Spinal cord (tissue), 10 donors: ENCODE measurements around the gene RAB18. TPM values are rescaled to one million over a fixed set of nuclear protein-coding genes. Genes with fewer than 3 reads are reported as not detected.
A peak's percentile ranks its signal among the peaks of the same experiment; 100 is the strongest.

ENCODE experiments used
- DNase-seq, 6 donors: peaks; one replicate each; pipeline versions ENCODE4 v3.0.0 to v3.0.0-alpha.2; 2013 to 2015; ENCODE audit warnings: low spot score in 6 of 6, low read depth in 4 of 6
- H3K27ac ChIP-seq: one replicate; pipeline ENCODE4 v1.5.1; 2013; ENCODE audit warnings: low read depth, low read length, control low read depth
- H3K27me3 ChIP-seq: one replicate; pipeline ENCODE4 v1.6.1; 2013; ENCODE audit warnings: low read length; ENCODE audit not compliant: control insufficient read depth, insufficient read depth
- H3K36me3 ChIP-seq: one replicate; pipeline ENCODE4 v1.6.1; 2013; ENCODE audit warnings: low read length; ENCODE audit not compliant: control insufficient read depth, insufficient read depth
- H3K4me1 ChIP-seq: one replicate; pipeline ENCODE4 v1.6.1; 2013; ENCODE audit warnings: low read length; ENCODE audit not compliant: control insufficient read depth, insufficient read depth
- H3K4me3 ChIP-seq: one replicate; pipeline ENCODE4 v1.5.1; 2013; ENCODE audit warnings: low read depth, low read length, control low read depth
- H3K9me3 ChIP-seq: one replicate; pipeline ENCODE4 v1.6.1; 2013; ENCODE audit warnings: low read length; ENCODE audit not compliant: control insufficient read depth, insufficient read depth
- WGBS: methylation state at CpG from one replicate; pipeline ENCODE4 v1.1.5; 2013; ENCODE audit warnings: missing lambda C conversion rate; ENCODE audit not compliant: insufficient coverage; 5-methylcytosine and 5-hydroxymethylcytosine counted together
- polyA plus RNA-seq, 2 donors: library from polyadenylated mRNA; unstranded; fragments of 120-200 nt; gene quantifications; one replicate each; pipeline ENCODE4 v1.2.1, GENCODE V29; 2013; ENCODE audit not compliant: insufficient read length in 2 of 2
- total RNA-seq, 2 donors: library from RNA; depleted of rRNA in 1 of 2; stranded (reverse); fragments of 120-200 nt in 1 of 2; fragments of >200 nt in 1 of 2; gene quantifications; one replicate each; pipeline versions ENCODE4 v1.2.3 to v1.2.4, GENCODE V29; 2013 to 2014
- donor health status: healthy.

RAB18 gene
- total and polyA plus RNA-seq, 4 donors = 103 to 199 (median 138) TPM

- Histone ChIP-seq H3K27me3 (no peaks in the 10 kb centered on the region), H3K4me1 (no peaks in the 10 kb centered on the region), H3K4me3 (no peak overlapping the region), H3K9me3 (no peaks in the 10 kb centered on the region), H3K27ac (no peak overlapping the region), H3K36me3 (no peaks in the 10 kb centered on the region)
- peak in 1 of 6 donors; percentile 32 for DNase-seq
These were observed 21.7 kb downstream of the RAB18 start for GRCh38 chr10:27525819-27526218.

GRCh38 chr10:27526242-27526641 is 22.1 kb downstream of the RAB18 start:
- Histone ChIP-seq H3K36me3 (no peaks in the 10 kb centered on the region), H3K4me3 (no peak overlapping the region), H3K4me1 (no peaks in the 10 kb centered on the region), H3K27ac (no peak overlapping the region), H3K27me3 (no peaks in the 10 kb centered on the region), H3K9me3 (no peaks in the 10 kb centered on the region)
- WGBS = 100% methylated on average over 1 of the region's 3 CpGs
- DNase-seq = no peak

- no peaks in the 10 kb centered on the region for H3K4me1 ChIP-seq
- H3K27me3 ChIP-seq = no peaks in the 10 kb centered on the region
- no peak for DNase-seq
- no CpG with 5 or more reads among the region's 6 CpGs for WGBS
- no peak overlapping the region for H3K4me3 ChIP-seq
- H3K36me3 ChIP-seq = no peaks in the 10 kb centered on the region
- no peak overlapping the region for H3K27ac ChIP-seq
- no peaks in the 10 kb centered on the region for H3K9me3 ChIP-seq
These were observed 23.7 kb downstream of the RAB18 start for GRCh38 chr10:27527666-27528295.

GRCh38 chr10:27529010-27529783 is 25.1 kb downstream of the RAB18 start:
- H3K4me3 ChIP-seq = no peak overlapping the region
- no CpG with 5 or more reads among the region's 3 CpGs for WGBS
- no peaks in the 10 kb centered on the region for H3K27me3 ChIP-seq
- no peaks in the 10 kb centered on the region for H3K36me3 ChIP-seq
- H3K9me3 ChIP-seq = no peaks in the 10 kb centered on the region
- no peak for DNase-seq
- no peaks in the 10 kb centered on the region for H3K4me1 ChIP-seq
- H3K27ac ChIP-seq = no peak overlapping the region

- DNase-seq = no peak
- WGBS = no CpG with 5 or more reads among the region's 1 CpG
- H3K4me1 ChIP-seq = no peaks in the 10 kb centered on the region
These were observed 26.4 kb downstream of the RAB18 start for GRCh38 chr10:27530477-27530876.

GRCh38 chr10:27531336-27531847 is 27.3 kb downstream of the RAB18 start:
- Histone ChIP-seq H3K4me3 (no peak overlapping the region), H3K27me3 (no peaks in the 10 kb centered on the region), H3K36me3 (peaks cover 11% of the 10 kb centered on the region), H3K9me3 (no peaks in the 10 kb centered on the region), H3K27ac (no peak overlapping the region), H3K4me1 (no peaks in the 10 kb centered on the region)
- no peak for DNase-seq
- WGBS = no CpG with 5 or more reads among the region's 3 CpGs

More at GRCh38 chr10:27530477-27530876, 26.4 kb downstream of the RAB18 start:
- no peaks in the 10 kb centered on the region for H3K27me3 ChIP-seq
- H3K4me3 ChIP-seq = no peak overlapping the region
- H3K9me3 ChIP-seq = no peaks in the 10 kb centered on the region
- H3K27ac ChIP-seq = no peak overlapping the region
- H3K36me3 ChIP-seq = peaks cover 2% of the 10 kb centered on the region

GRCh38 chr10:27534161-27534700 is 30.1 kb downstream of the RAB18 start:
- peak in 2 of 6 donors; percentile 48 to 94 for DNase-seq
- Histone ChIP-seq H3K36me3 (peaks cover 11% of the 10 kb centered on the region), H3K9me3 (no peaks in the 10 kb centered on the region), H3K4me1 (no peaks in the 10 kb centered on the region), H3K27me3 (no peaks in the 10 kb centered on the region), H3K27ac (no peak overlapping the region), H3K4me3 (no peak overlapping the region)
- WGBS = no CpG with 5 or more reads among the region's 2 CpGs

GRCh38 chr10:27535317-27535716 is 31.2 kb downstream of the RAB18 start:
- WGBS = 74% methylated on average over 4 of the region's 4 CpGs
- H3K9me3 ChIP-seq = no peaks in the 10 kb centered on the region
- H3K4me1 ChIP-seq = no peaks in the 10 kb centered on the region
- no peak for DNase-seq
- no peak overlapping the region for H3K4me3 ChIP-seq
- no peaks in the 10 kb centered on the region for H3K27me3 ChIP-seq
- peaks cover 11% of the 10 kb centered on the region for H3K36me3 ChIP-seq
- no peak overlapping the region for H3K27ac ChIP-seq

- DNase-seq = no peak
- Histone ChIP-seq H3K36me3 (peaks cover 11% of the 10 kb centered on the region), H3K27me3 (no peaks in the 10 kb centered on the region)
These were observed 32.3 kb downstream of the RAB18 start for GRCh38 chr10:27536437-27536836.

More at GRCh38 chr10:27536437-27536836, 32.3 kb downstream of the RAB18 start:
- Histone ChIP-seq H3K4me3 (no peak overlapping the region), H3K27ac (no peak overlapping the region), H3K9me3 (no peaks in the 10 kb centered on the region), H3K4me1 (no peaks in the 10 kb centered on the region)
